Esophagus mucosa (tissue), 1 donor: ENCODE results near the gene DTNA. TPM values are rescaled to one million over a fixed set of nuclear protein-coding genes. Genes with fewer than 3 reads are reported as not detected.
"Not testable (repeated sequence)": the region's sequence is repeated elsewhere in the genome, so short reads cannot be mapped to it uniquely, and the experiment has no call there.

Experiments
- ATAC-seq: fragments of 200-7000 bp; cut with Tn5 transposase; one replicate; pipeline ENCODE4 v1.9.1; 2020
- total RNA-seq: library from RNA; stranded (reverse); gene quantifications from one replicate; pipeline ENCODE4 v1.2.4, GENCODE V29; 2023
- donor health status: DM: yes; HTN: yes; CAD: no.

Gene DTNA
- total RNA-seq = 2.3 TPM

DNA sequence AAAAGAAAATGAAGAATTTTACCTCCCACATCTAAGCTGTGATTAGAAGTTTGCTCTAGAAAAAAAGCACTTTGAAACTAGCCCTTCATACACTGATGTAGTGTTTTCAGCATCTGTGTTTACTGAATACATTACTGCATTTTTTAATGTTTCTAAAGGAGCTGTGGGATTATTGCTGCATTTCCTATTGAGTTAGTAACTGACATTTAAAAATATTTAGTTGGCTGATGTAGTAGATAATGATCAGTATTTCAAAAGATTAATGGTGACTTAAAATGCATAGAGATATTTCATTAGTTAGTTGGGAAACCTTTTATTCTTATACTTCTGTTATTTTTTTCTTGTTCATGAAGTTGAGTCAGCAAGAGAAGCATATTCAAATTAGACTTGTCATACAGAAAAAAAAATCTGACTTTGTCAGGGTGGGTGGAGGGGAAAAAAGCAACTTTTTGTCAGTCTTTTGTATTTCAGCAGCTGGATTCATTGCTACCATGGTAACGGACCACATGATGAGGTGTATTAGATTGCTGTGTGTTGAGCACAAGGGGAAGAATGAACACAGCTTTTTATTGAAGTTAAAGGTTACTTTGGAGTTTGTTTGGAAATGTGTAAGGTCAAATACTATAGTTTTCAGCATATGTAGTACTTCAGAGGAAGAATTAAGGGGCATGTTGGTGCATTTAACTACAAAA is at the start of gene DTNA:
Gene DTNA, plus strand, starts transcription at position 549 of the 692 bp plus-strand sequence. CDS start 45,679 bp downstream, outside the sequence.
- no peak for ATAC-seq

DNA sequence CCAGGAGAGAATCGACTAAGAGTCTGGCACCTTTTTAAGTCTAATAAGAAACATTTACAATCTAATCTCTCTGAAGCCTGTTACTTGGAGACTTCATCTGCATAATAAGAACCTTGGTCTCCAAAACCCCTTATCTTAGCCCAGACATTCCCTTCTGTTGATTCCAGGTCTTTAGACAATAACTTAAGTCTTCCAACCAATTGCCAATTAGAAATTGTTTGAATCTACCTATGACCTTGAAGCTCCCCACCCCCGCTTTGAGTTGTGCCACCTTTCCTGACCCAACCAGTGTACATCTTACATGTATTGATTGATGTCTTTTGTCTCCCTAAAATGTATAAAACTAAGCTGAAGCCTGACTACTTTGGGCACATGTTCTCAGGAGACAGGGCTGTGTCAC is 49.5 kb upstream of the DTNA start:
- no peak for ATAC-seq

DNA sequence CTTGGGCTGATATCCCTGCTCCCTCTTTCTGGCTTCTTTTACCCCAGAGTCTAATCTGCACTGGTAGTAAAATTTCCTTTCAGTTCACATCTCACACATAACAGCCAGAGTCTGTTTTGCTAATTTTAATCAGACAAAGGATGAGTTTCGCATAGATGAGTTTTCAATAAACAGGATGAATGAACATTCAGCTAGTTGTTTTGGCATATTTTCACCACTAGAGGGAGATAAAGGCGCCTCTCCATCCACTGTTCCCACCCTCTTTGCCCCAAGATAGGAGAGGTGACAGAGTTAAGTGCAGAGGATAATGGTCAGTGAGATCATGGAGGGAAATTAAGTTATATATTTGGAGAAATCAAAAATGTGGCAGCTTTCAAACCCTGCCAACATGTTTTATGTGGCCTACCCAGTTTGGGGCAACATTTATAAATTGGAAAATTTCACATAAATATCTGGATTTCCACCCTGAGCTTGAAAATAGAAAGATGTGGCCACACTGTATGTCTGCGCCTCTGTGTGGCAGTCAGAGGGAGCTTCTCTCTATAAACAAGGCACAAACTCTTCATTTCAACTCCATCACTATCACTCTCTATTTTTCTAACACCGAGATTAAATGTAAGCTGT is 48.5 kb upstream of the DTNA start:
- no peak for ATAC-seq

DNA sequence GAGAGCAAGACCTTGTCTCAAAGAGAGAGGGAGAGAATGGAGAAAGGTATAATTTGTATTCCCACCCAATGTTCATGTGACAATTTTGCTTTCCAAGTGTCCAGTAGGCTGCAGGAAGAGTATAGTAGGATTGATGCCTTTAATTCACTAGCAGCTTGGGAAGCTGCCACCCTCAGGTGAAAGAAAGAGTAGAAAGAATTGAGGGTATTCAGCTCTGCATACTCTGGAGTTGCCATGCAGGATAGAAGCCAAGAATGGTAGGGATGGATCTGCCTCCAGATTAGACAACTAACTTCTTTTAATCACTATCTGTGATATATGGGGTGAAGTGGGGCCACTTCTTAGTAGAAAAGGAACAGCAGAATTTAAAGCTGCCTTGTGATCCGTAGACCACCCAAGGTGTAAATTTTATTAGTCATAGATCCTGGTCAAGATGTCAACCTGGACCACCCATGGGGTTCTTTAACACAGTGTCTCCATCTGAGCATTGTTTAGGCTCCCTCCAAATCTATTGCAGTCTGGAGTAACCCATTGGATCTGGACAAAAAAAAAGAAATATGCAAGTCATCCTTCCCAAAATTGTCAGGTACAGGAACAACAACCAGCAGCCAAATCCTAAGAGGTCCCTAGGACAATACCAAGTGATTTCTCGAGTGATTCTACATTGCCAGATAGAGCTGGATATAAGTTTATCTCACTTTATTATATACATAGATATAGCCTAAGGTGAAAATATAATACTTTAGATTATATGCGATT is 33.1 kb upstream of the DTNA start:
- ATAC-seq = no peak

DNA sequence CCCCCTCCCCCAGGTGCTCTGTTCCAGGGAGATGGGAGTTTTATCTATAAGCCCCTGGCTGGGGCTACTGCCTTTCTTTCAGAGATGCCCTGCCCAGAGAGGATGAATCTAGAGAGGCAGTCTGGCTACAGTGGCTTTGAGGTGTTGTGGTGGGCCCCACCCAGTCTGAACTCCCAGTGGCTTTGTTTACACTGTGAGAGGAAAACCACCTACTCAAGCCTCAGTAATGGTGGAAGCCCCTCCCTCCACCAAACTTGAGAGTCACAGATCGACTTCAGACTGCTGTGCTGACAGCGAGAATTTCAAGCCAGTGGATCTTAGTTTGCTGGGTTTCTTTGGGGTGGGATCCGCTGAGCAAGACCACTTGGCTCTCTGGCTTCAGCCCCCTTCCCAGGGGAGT is 20.3 kb upstream of the DTNA start:
- not testable (repeated sequence) for ATAC-seq

DNA sequence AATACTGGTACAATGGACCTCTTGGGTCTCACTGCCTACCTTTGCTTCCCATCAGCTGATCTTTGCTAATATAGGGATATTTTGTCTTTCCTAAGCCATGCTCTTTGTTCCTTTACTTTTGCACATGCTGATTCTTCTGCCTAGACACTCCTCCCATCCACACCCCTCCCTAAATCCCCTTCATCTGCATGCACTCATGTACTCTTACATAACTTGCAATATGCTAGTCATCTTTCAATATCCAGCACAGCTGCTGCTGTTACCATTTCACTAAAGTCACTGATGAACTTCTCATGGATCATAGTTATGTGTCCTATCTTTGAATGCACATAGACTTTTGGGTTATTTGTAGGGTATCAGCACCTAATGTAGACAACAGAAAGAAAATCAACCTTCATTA is 18.5 kb upstream of the DTNA start:
- no peak for ATAC-seq

DNA sequence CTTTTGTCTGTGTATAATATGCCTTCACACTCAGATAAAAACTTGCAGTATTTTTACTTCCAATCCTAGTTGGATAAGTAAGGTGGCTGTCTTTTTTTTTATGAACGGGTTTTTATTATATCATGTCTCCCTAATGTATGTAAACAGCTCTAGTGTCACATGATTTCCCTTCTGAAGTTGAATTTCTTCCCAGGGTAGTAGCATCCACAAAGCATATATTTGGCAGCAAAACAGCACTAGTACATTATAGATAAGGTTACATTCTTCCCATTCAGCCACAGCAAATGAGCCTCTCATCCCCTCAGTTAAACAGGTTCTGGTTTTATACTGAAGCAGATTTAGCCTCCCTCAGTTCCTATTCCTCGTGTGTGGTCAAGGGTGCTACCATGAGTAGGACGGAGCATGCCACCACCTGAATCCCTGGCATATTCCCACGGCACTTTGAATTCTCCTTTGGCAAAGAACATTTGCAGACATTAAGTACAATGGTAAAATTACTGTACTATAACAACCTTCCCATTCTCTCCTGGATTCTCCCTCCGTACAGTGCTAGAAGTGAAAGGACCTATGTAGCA is 15.4 kb upstream of the DTNA start:
- ATAC-seq = no peak

DNA sequence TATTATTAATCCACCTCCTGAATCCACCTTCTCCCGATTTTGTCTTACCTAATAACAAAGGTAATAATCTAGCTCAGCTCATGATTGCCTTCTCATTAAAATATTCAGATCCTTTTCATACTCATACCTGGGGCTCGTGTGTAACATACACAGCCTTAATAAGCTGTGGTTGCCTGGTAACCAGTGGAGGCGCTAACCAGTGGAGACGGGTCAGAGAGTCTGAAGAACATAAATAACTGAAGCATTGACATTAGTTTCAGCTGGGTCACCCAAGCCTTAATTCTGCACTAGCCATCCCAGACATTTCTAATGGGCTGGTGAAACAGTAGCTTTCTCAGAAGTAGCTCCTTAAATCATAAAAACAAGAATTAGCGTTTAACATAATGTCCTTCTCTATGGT is 14.8 kb upstream of the DTNA start:
- ATAC-seq = no peak

DNA sequence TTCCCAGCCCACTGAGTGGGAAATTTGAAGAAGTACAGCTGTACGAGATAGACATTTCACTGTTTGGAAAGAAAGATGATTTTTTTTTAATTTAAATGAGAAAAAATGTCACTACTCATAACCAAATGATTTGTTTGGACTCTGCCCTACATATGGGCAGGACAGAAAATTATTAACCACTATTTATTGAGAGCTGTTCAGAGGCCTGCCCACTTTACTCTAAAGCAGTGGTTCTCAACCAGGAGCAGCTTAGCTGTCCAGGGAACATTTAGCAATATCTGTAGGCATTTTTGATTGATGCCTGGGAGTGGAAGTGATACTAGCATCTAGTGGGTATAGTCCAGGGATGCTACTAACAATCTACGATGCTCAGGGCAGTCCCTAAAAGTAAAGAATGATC is 13.4 kb upstream of the DTNA start:
- no peak for ATAC-seq

DNA sequence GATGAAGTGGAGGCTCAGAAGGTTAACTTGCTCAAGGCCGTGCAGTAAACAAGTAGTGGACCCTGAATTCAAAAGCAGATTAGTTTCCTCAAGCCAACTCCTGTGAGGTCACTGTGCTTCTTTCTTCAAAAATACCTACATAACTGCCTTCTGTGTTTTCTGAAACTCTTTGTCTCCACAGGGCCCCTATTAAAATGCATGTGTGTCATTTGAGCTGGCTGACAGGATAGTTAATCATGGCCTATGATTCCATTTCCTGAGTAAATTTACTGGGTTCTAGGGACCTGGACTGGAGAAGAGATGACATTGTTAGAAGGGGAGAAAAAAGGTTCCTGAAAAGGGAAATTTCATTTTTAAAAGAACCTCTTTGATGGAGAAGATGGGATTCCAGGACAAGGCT is 12.9 kb upstream of the DTNA start:
- no peak for ATAC-seq

DNA sequence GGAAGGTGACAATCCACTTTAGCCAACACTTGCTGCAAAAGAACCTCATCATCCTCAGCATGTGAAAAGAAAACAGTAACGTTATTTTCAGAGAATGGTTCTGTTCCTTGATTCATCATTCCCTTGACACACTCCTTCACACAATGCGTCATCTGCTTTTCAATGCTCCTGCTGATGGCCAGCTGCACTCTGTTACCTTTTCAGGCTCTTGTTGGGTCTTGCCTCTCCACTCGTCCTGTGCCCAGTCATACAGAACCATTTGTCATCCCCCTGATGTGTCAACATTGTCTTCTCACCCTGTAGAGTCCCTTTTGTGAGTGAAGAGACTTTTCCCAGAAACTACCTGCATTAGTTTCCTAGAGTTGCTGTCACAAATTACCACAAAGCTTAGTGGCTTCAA is 12.2 kb upstream of the DTNA start:
- peak; percentile 84 for ATAC-seq

DNA sequence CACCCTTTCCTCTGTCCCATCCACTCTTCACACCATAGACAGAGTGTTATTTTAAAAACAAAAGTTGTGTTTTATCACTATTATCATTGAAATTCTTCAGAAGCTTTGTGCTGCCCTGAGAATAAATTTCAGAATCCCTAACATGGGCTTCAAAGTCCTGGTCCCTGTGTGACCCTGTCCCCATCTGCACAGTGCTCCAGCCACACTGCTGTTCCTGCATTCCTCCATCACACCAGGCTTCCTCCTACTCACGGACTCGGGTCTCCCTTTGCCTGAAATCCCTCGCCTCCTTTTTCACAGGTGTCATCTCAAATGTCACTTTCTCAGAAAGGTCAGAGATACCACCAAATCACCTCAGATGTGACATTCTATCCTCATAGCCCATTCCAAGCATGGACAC is 8.2 kb upstream of the DTNA start:
- ATAC-seq = no peak

DNA sequence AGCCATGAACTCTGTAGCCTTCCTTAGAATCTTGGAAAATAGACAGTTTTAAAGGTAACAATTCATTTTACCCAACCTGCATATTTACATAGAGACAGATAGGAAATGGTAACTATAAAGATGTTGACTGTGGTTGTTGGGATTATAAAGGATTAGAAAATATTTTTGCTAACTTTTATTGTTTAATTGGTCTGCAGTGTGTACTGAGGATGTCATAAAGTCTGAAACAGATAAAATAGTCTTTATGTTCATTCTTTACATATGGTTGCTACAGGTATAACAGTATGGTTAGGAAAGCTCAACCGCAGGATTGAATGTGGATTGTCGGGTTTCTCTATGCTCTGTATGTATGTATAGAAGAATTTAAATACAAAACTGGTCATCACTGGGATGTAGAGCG is 7.3 kb upstream of the DTNA start:
- ATAC-seq = no peak

DNA sequence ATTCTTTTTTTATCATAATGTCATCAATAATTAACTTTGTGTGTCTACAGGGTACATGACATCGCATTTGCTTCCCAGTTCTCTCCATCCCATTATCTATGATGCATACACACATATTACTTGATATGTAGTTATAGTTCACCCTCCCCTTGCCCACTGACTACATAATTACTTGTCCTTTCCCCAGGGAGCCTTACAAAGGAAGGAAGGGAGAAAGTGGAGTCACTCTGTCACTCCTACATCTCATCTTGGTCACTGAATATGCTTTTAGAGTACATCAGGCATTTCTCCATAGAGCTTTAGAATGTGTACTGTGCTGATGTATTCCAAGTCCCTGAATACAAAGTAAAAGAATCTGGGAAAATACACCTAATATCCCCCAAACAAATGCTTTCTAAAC is 6.0 kb upstream of the DTNA start:
- ATAC-seq = no peak

DNA sequence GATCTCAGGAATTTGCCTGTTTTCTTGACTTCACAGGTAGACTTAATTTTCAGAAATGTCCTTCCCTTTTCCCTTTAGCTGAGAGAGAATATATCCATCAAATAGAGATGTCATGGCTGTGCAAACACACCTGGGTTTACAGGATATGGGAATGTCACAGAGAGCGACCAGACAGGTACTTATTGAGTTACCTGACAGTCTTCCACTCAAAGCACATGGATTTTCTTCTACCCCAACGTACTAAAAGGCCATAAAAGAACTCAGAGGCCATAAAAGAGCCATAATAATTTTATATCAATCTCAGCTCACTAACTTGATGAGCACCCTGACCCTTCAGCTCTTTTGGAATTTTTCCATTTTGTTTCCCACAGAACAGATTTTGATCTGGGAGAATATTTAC is 5.3 kb upstream of the DTNA start:
- ATAC-seq = no peak

DNA sequence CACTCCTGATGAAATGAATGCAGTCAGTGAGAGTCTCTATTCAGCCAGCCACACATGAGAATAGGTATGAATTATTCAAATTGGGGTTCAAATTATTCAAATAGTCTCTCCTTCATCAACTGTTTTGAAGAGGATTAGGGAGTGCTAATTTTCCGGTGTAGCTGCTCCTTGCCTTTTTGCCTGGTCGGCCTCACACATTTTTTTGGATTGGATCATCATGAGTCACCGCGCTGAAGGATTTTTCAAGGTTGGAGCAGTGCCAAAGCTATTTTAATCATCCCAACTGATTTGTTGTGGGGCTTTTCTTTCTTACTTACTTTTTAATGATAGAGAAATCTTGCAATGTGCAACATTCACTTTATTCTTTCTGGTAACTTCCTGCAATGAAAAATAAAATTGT is 2.4 kb upstream of the DTNA start:
- peak; percentile 66 for ATAC-seq

DNA sequence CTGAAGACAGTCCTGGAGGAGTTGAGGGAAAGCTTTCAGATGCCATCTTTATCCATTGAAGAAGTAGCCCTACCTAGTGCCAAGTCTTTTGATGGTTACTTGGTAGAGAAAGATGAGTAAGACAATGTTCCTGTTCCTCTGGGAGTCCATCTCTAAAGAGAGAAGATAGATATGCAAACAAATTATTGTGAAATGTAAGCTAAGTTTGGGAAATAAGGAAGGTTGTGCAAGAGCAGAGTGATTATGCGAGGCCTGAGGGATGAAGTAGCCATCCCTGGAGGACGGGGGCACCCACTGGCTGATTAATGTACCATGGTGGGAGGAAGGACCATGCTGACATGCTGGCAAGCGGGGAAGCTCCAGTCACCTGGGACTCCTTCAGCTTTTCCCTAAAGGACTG is 994 bp upstream of the DTNA start:
- ATAC-seq = peak; percentile 8

DNA sequence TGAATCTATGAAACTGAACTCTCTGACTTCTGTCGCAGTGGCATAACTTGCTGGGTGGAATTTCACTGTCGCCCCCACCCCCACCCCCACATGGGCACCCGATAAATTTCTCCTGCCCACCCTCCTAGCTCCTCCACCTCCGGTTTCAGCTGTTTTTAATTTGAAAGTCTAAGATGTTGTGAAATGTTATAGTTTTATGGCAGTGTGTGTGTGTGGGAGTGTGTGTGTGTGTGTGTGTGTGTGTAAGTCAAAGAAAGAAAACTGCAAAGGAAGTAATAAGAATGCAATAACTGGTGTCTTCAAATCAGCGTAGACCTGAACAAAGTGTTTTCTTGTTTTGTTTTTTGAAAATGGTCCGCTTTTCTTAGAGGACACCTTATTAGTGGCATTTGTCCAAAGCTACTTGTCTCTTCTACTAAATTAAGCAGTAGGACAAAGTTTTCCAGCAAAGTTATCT is 388 bp downstream of the DTNA start:
- ATAC-seq = no peak

DNA sequence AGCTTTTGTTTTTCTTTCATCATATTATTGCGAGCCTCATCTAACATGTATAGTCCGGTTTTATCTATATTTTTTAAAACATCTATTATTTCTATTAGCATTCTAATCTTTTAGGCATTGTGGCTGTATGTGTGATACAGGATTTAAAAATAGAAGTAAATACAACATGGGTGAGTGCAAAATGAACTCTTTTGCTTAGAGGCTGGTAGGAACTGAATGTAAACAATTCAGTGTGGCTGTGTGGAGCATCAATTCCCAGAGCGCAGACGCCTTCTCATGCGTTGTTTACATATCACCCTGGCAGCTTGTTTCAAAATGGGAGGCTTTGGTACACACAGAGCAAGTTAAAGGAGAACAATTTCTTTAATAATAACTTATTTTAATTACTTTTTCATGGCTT is 836 bp downstream of the DTNA start:
- no peak for ATAC-seq

DNA sequence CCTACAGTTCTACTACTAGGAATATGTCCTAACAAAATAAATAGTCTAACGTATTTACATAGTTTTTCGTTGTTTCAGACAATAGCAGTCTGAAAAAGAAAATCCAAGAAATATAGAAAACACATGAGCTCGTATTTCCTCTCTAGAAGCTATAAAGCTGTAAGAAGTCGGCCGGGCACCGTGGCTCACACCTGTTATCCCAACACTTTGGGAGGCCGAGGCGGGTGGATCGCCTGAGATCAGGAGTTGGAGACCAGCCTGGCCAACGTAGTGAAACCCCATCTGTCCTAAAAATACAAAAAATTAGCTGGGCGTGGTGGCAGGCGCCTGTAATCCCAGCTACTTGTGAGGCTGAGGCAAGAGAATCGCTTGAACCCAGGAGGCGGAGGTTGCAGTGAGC is 6.0 kb downstream of the DTNA start:
- not testable (repeated sequence) for ATAC-seq

DNA sequence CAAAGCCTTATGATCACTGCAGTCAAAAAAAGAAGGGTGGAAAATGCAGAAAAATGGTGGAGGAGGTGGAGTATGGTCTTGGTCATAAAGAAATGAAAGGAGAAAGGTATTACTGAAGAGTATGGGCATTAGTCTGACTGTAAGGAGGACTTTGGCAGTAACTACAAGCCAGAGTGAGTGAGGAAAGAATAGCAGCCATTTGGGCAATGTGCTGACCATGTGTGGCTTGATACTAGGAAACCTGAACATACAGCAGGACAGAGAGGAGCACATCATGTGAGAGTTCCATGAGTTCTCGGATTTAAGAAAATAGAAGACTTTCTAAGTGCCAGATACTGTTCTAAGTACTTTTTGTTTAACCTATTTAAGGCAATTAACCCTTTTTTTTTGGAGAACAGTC is 8.5 kb downstream of the DTNA start:
- ATAC-seq = no peak

DNA sequence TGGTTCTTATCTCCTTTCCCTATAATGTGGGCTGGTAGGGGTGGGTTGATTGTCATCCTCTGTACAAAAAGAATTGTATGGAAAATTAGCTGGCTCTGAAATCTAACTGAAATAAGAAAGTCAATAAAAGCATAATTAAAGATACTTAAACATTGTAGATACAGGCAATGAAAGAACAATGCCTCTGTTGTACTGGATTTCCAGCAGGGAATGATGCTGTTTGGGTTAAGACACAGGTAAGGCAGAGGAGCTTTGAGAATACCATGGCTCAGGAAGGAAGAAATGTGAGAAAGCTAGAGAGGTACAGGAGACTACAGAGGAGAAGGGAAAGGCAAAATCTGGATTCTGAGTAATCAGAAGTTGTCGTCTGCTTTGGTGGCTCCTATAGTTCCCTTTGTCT is 10.1 kb downstream of the DTNA start:
- ATAC-seq = no peak

DNA sequence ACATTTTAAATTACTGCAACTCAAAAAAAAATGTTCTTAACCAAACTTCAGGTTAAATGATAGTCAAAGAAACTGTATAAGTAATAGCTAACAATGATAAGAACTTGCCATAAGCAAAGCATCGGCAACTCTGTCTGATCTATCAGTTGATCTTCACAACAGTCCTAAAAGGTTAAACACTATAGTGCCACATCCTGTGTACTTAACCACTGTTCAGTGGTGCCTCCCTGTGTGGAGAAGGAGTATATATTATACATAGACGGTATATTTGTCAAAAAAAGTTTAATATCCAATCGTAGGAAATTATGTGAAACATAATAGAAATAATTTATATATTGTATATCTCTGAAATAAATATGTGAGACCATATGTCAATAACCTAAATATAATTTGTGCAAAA is 13.0 kb downstream of the DTNA start:
- ATAC-seq = no peak

DNA sequence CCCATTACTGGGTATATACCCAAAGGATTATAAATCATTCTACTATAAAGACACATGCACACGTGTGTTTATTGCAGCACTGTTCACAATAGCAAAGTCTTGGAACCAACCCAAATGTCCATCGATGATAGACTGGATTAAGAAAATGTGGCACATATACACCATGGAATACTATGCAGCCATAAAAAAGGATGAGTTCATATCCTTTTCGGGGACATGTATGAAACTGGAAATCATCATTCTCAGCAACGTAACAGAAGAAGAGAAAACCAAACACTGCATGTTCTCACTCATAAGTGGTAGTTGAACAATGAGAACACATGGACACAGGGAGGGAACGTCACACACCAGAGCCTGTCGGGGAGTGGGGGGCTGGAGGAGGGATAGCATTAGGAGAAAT is 15.6 kb downstream of the DTNA start:
- ATAC-seq = not testable (repeated sequence)
